Transverse colon (tissue), 3 donors: ENCODE measurements around the gene TTC9B.

ENCODE experiments used
- POLR2A ChIP-seq: fragments of 450-650 bp; IDR thresholded peaks from one replicate; pipeline ENCODE4 v1.6.1; 2016; ENCODE audit warnings: antibody characterized with exemption, mild to moderate bottlenecking, moderate library complexity
- TF ChIP-seq, protein P1 (sequence below), 5 experiments: fragments of 200-600 bp in 3 of 5; fragments of 450-650 bp in 2 of 5; sonication (generic) in 3 of 5; IDR thresholded peaks; 1 replicate in 2 of 5; 2 replicates in 3 of 5; pipeline ENCODE4 v1.5.1; 2016 to 2017; ENCODE audit warnings: antibody characterized with exemption in 5 of 5, inconsistent platforms in 3 of 5, mild to moderate bottlenecking in 2 of 5, moderate library complexity in 1 of 5

DNA sequence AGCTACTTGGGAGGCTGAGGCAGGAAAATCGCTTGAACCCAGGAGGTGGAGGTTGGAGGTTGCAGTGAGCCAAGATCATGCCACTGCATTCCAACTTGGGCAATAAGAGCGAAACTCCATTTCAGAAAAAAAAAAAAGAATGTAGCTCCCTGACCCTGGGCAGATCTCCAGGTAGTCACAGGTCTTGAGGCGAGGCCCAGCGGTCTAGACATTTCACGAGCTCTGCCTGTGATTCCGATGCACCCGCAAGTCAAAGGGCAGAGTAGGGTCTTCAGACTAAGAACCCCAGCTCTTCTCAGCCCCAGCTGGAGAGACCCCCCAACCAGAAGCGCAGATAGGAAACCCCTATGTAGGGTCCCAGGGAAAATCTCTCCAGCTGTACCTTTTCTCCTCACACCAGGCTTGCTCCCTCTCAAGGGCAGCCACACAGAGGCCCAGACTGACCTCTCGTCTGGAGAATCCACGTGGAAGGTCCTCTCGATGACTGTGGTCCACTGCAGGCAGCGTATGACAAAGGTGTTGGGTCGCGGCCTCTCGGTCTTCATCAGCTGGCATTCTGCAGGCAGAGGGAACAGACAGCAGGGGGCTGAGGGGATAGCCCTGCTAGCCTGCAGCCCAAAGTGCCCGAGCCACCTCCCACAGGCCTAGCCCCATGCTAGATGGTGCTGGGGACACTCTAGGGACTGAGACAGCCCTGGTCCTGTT, 36.7 kb upstream of the TTC9B start:
- TF ChIP-seq, protein P1, sequence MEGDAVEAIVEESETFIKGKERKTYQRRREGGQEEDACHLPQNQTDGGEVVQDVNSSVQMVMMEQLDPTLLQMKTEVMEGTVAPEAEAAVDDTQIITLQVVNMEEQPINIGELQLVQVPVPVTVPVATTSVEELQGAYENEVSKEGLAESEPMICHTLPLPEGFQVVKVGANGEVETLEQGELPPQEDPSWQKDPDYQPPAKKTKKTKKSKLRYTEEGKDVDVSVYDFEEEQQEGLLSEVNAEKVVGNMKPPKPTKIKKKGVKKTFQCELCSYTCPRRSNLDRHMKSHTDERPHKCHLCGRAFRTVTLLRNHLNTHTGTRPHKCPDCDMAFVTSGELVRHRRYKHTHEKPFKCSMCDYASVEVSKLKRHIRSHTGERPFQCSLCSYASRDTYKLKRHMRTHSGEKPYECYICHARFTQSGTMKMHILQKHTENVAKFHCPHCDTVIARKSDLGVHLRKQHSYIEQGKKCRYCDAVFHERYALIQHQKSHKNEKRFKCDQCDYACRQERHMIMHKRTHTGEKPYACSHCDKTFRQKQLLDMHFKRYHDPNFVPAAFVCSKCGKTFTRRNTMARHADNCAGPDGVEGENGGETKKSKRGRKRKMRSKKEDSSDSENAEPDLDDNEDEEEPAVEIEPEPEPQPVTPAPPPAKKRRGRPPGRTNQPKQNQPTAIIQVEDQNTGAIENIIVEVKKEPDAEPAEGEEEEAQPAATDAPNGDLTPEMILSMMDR (IDR thresholded peaks at IDR 0.05) = no peak
- TF ChIP-seq POLR2A = no peak
